Measurements from ENCODE around the gene ECHS1.
"Not testable (repeated sequence)": the region's sequence is repeated elsewhere in the genome, so short reads cannot be mapped to it uniquely, and the experiment has no call there.

ECHS1 gene

DNA sequence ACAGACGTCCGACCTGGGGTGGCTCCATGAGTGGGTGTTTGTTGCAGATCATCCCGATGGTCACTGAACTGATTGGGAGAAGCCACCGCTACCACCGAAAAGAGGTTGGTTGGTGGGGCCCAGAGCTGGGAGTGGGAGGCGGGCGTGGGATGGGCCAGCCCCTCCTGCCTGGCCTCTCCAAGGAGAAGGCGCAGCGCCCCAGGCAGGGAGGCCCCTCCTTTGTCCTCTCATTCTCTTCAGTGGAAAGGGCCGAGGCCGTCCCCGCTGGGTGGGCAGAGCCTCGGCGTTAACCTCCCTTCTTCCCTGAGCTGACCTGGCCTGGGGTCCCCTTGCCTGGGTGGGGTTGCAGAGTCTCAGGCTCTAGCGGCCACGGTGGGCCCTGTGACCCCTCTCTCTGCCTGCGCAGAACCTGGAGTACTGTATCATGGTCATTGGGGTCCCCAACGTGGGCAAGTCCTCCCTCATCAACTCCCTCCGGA is 26.0 kb upstream of the ECHS1 start:
- DNase-seq (ENCODE audit: low spot score) = no peak

- no peak for DNase-seq (ENCODE audit: low spot score)
Measured at GRCh38 chr10:133397938-133398337, 24.8 kb upstream of the ECHS1 start.

- no peak for DNase-seq (ENCODE audit: low spot score)
Measured at GRCh38 chr10:133396035-133396624, 23.0 kb upstream of the ECHS1 start.

DNA sequence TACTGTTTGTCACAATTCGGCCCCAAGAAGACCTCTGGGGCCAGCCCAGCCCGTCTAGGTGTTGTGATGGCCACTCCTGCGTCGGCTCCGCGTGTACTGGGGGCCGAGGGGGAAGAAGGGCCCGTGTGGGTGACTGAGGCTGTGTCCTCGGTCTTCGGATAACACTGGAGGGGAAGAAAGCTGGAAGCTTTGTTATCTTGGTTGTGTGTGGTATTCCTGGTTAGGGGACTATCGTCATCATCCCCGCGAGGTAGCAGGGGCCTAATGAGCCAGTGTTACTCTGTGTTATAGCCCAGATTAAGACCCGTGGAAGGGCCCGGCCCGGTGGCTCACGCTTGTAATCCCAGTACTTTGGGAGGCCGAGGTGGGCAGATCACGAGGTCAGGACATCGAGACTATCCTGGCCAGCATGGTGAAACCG is 21.7 kb upstream of the ECHS1 start:
- DNase-seq (ENCODE audit: low spot score) = no peak

- peak; percentile 100 for DNase-seq (ENCODE audit: low spot score)
Measured at GRCh38 chr10:133394064-133394663, 21.0 kb upstream of the ECHS1 start, which contains the start of gene MTG1. Gene MTG1 (plus strand): TSS chr10:133394157. CDS start chr10:133394221, 64 bp downstream.

DNA sequence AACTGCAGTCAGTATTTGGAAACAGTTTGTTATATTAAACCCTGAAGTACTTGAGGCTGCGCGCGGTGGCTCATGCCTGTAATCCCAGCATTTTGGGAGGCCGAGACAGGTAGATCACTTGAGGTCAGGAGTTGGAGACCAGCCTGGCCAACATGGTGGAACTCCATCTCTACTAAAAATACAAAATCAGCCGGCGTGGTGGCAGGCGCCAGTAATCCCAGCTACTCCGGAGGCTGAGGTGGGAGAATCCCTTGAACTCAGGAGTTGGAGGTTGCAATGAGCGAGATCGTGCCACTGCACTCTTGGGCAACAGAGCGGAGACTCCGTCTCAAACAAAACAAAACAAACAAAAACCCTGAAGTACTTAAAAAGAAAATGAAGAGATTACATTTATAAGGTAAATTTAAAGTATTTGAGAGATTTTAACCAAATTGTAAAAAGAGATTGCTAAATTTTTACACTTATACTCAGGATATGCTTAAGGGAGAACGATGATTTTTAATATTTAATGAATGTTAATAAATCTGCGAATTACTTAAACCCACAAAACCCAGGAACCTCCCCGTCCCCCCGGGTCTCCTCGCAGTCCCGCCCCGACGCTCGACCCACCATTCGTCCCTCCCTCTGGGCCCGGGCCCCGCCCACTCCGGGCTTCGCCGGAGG is 20.4 kb upstream of the ECHS1 start:
- no peak for DNase-seq (ENCODE audit: low spot score)

DNA sequence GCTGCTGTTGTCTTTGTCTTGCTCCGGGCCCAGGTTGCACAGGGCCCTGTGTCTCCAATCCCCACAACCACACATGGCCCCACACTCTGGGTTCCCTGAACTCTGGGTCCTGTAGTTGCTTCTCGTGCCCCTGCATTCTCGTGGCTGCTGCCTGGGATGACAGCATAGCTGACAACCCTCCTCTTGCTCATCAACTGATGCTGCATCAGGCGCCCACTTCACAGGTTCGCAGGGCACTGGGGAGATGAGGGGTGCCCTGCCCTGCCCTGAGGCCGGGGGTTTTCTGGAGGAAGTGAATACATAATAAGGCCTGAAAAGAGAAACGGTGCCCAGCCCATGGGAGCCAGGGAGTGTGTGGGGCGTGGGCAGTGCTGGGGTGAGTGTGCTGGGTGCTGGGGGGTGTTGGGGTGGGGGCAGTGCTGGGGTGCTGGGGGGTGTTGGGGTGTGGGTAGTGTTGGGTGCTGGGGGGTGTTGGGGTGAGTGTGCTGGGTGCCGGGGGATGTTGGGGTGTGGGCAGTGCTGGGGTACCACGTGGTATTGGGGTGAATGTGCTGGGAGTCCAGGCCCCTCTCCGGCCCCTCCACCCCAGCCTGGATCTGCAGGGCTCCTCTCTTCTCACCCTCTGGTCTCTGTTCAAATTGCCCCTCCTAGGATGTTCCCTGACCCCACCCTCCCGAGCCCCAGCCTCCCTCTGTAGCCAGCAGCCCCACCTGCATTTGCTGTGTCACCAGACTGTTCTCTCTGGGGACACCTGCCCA is 18.8 kb upstream of the ECHS1 start:
- DNase-seq (ENCODE audit: low spot score) = peak; percentile 1

GRCh38 chr10:133391249-133391635 is 18.1 kb upstream of the ECHS1 start:
- DNase-seq (ENCODE audit: low spot score) = peak; percentile 1

- peak; percentile 1 for DNase-seq (ENCODE audit: low spot score)
Measured at GRCh38 chr10:133390597-133391248, 17.6 kb upstream of the ECHS1 start.

GRCh38 chr10:133388973-133389818 is 16.0 kb upstream of the ECHS1 start:
- peak; percentile 2 for DNase-seq (ENCODE audit: low spot score)

GRCh38 chr10:133388236-133388972 is 15.2 kb upstream of the ECHS1 start:
- DNase-seq (ENCODE audit: low spot score) = no peak

GRCh38 chr10:133386951-133387350 is 13.8 kb upstream of the ECHS1 start:
- not testable (repeated sequence) for DNase-seq (ENCODE audit: low spot score)

DNA sequence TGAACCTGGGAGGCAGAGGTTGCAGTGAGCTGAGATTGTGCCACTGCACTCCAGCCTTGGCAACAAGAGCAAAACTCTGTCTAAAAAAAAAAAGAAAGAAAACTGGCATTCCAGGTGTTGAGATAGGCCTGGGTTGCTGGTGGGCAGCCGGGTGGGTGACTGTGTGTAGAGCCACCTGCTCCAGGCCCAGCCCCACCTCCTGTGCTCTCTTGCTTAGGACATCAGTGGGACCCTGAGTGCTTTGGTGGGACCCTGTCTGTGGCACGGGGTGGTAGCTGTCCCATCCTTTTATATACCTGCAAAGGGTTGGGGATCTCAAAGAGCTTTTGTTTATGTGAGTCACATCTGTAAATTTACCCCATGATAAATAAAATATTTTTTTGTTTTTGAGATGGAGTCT is 12.1 kb upstream of the ECHS1 start:
- no peak for DNase-seq (ENCODE audit: low spot score)

DNA sequence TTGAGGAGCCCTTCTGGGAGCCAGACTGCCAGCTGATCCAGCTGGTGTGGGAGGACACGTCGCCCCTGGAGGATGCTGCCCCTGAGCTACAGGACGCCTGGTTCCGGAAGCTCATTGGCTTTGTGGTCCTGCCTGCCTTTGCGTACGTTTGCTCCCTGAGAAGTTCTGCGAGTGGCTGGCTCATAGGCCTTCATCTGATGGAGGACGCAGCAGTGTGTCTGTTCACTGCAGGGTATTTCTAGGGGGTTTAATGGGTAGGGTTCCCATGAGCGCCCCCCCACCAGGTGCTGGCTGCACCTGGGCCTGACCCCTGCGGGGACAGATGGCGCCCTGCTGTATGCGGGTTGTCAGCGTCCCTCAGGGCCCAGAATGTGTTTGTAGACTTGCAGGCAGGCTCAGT is 10.9 kb upstream of the ECHS1 start:
- DNase-seq (ENCODE audit: low spot score) = no peak

- no peak for DNase-seq (ENCODE audit: low spot score)
Measured at GRCh38 chr10:133383551-133383950, 10.4 kb upstream of the ECHS1 start.

DNA sequence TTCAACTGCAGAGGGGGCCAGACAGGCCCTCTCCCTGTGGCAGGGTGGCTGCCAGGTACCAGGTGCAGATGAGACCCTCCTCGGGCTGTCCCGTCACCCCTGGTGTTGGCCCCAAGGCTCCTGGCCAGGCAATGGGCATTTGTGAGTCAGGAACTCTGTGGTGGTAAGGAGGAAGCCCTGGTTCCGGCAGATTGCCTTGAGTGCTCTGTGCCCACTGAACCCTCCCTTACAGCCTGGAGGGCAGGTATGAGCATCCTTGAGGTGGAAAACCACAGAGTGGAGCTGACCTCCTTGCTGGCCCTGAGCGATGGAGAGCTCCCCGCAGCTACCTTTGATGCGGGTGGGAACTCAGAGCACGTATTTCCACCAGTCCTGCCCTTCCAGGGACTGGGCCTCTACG is 7.9 kb upstream of the ECHS1 start:
- no peak for DNase-seq (ENCODE audit: low spot score)

DNA sequence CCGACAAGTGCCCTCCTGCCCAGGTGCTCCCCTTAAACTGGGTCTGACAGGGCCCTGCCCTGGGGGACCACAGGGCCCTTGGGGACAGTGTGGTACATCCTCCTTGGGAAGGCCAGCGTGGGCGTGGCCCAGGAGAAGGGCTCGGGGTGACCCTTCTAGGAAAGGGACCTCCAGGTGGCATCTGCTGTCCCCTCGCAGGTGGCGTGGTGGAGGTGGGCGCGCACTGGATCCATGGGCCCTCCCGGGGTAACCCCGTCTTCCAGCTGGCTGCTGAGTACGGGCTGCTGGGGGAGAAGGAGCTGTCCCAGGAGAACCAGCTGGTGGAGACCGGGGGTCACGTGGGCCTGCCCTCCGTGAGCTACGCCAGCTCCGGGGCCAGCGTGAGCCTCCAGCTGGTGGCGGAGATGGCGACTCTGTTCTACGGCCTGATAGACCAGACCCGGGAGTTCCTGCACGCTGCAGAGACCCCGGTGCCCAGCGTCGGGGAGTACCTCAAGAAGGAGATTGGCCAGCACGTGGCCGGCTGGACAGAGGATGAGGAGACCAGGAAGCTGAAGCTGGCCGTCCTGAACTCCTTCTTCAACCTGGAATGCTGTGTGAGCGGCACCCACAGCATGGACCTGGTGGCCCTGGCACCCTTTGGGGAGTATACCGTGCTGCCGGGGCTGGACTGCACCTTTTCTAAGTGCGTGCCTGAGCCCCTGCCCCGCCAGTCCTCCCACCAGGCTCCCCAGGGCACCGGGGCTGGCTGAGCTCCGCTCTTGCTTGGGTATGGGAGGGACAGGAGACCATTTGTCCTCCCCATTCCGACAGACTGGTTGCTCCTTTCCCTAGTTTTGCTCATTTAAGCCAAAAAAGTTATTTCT is 6.9 kb upstream of the ECHS1 start:
- DNase-seq (ENCODE audit: low spot score) = no peak

- peak; percentile 92 for DNase-seq (ENCODE audit: low spot score)
Measured at GRCh38 chr10:133379152-133379800, 6.1 kb upstream of the ECHS1 start, which contains the start of gene PAOX. Gene PAOX (plus strand): TSS chr10:133379262. CDS start chr10:133379317, 55 bp downstream.
